NB4 (cell line): Measurements from ENCODE around the gene CMC2.

ENCODE experiments used
- DNase-seq: peaks from one replicate; pipeline ENCODE4 v3.0.0; 2010; ENCODE audit warnings: low read depth
- H3K4me3 ChIP-seq: one replicate; pipeline ENCODE4 v1.5.1; 2011; ENCODE audit warnings: mild to moderate bottlenecking, low read depth, low read length, moderate library complexity
- MYC ChIP-seq: IDR thresholded peaks from 2 replicates; pipeline ENCODE4 v1.6.1; 2011; ENCODE audit warnings: low read depth, low read length
- POLR2A ChIP-seq: IDR thresholded peaks from 2 replicates; pipeline ENCODE4 v1.6.1; 2011; ENCODE audit warnings: mild to moderate bottlenecking; ENCODE audit not compliant: insufficient read length; ENCODE audit errors: extremely low read depth
- TF ChIP-seq, protein P1 (sequence below): IDR thresholded peaks from 2 replicates; pipeline ENCODE4 v1.6.1; 2011; ENCODE audit warnings: low read depth, low read length
- TF ChIP-seq, protein P2 (sequence below): IDR thresholded peaks from one replicate; pipeline ENCODE4 v1.5.1; 2012; ENCODE audit warnings: low read depth, low read length

CMC2 gene

DNA sequence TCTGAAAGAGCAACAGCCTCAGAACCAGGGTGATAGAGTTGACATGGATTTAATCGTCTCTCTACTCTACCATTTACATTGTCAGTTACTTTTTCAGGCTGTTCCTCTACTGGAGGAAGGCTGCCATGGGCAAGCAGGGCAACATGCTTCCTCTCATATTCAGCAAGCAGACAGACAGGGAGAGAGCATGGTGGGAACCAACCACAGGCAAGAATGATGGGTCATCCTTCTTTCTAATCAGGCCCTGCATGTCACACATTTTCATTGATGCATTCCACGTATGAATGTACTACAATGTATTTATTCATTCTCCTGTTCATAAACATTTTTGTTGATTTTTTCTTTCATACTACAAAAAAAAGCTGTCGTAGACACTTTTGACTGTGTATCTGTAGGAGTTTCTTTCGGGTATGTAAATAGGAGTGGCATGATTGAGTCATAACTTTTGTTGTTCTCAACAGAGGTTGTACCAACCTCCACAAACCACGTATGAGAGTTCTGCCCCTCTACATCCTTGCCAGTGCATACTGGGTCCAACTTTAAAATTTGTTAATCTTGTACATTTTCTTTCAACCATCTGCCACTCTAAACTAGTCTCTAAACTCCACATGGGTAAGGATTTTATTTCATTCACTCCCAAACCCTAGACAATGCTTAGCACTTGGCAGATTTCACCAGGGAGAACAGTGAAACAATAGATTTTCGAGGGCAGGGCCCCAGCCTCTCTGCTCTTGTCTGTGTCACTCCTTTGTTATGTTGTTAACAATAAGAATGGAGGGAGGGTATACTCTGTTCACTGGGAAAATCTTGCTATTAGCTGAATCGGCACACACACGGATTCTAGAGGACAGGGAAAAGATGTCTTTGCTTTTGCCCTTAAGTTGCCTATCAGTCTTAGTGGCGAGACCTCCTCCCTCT lies 58.7 kb downstream of the CMC2 start:
- TF ChIP-seq, protein P1, sequence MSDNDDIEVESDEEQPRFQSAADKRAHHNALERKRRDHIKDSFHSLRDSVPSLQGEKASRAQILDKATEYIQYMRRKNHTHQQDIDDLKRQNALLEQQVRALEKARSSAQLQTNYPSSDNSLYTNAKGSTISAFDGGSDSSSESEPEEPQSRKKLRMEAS, result no peak
- TF ChIP-seq MYC (no peak), POLR2A (no peak)
- TF ChIP-seq, protein P2, sequence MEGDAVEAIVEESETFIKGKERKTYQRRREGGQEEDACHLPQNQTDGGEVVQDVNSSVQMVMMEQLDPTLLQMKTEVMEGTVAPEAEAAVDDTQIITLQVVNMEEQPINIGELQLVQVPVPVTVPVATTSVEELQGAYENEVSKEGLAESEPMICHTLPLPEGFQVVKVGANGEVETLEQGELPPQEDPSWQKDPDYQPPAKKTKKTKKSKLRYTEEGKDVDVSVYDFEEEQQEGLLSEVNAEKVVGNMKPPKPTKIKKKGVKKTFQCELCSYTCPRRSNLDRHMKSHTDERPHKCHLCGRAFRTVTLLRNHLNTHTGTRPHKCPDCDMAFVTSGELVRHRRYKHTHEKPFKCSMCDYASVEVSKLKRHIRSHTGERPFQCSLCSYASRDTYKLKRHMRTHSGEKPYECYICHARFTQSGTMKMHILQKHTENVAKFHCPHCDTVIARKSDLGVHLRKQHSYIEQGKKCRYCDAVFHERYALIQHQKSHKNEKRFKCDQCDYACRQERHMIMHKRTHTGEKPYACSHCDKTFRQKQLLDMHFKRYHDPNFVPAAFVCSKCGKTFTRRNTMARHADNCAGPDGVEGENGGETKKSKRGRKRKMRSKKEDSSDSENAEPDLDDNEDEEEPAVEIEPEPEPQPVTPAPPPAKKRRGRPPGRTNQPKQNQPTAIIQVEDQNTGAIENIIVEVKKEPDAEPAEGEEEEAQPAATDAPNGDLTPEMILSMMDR, result no peak
- no peak for DNase-seq
- H3K4me3 ChIP-seq, result no peak overlapping the region

DNA sequence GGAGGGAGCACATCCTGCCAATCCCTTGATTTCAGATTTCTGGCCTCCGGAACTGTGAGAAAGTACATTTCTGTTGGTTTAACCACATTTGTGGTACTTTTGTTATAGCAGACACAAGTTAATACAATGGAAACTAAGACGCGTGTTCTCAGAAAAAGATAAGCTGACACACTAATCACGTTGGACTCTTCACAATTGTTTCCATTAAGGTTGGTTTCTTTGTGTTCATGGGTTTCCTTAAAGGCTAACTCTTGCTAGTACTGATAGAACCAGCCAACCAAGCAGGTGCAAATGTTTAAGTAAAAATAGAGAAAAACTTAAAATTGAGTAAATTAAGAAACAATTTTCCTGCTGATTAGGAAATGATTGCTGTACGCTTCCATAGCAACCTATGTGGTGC lies 59.4 kb downstream of the CMC2 start:
- TF ChIP-seq MYC (no peak), POLR2A (no peak)
- TF ChIP-seq, protein P2, result no peak
- TF ChIP-seq, protein P1, result no peak
- no peak for DNase-seq
- no peak overlapping the region for H3K4me3 ChIP-seq

DNA sequence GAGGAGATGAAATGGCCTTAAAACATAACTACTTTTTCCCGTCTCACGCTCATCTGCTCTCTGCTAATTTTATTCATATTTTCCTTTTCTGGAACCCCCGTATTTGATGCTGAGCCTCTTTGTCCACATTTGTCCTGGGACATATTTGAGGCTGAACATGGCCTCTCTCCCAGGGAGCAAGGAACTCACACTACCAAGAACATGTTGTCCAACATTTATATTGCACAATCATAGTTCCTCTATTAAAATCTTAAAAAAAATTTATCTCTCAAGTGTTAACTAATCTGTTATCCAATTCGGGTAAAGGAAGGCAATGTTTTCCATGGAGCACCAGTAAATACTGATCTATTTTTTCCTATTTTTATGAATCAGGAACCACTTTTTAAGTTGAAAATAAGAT lies 60.2 kb downstream of the CMC2 start:
- TF ChIP-seq, protein P2, result no peak
- TF ChIP-seq, protein P1, result no peak
- TF ChIP-seq POLR2A (no peak), MYC (no peak)
- DNase-seq, result no peak
- no peak overlapping the region for H3K4me3 ChIP-seq

DNA sequence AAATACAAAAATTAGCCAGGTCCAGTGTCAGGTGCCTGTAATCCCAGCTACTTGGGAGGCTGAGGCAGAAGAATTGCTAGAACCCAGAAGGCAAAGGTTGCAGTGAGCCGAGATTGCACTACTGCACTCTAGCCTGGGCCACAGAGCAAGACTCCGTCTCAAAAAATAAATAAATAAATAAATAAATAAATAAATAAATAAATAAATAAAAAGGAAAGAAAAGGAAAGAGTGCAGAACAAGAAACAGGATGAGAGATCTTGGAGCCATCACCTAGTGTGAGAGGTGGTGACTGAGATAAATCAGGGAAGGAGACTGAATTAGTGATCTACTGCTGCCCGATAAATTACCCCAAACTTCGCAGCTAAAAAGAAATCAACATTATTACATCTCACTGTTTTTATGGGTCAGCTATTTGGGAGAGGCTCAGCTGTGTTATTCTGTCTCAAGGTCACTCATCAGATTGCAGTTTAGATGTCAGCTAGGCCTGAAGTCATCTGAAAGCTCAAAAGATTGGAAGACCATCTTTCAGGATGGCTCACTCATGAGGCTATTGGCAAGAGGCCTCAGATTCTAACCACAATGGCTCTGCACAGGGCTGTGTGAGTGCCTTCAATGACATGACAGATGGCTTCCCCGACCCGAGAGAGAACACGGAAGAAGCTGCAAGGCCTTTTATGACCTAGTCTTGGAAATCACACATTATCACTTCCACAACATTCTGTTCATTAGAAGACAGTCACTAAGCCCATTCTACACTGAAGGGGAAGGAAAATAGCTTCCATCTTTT lies 66.4 kb downstream of the CMC2 start:
- DNase-seq, result no peak
- no peak overlapping the region for H3K4me3 ChIP-seq
- TF ChIP-seq MYC, result no peak
- TF ChIP-seq, protein P1, result no peak
- TF ChIP-seq, protein P2, result no peak

DNA sequence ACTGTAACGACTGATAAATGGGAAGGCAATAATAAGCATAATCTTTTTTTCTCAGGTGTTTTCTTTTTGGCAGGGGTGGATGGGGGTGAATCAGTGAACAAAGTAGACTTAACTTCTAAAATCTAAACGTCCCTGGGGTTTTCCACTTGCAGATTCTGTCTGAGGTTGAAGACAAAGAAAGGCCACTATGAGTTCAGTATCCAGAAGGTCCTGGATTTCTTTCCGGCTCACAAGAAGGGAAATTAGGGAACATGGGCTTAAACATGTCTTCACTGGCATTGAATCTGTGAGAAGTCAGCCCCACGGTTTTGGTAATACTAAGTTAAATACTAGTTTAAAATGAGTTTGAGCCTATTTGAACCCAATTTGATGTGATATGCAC lies 67.8 kb downstream of the CMC2 start:
- no peak for TF ChIP-seq MYC
- TF ChIP-seq, protein P1, result no peak
- TF ChIP-seq POLR2A, result no peak
- TF ChIP-seq, protein P2, result no peak
- no peak for DNase-seq
- no peak overlapping the region for H3K4me3 ChIP-seq
